Mammary epithelial cell (primary cell): Measurements from ENCODE around the gene MAP3K7CL.

ENCODE experiments used
- EZH2 ChIP-seq: IDR thresholded peaks from 2 replicates; pipeline ENCODE4 v1.6.1; 2012; ENCODE audit warnings: low read length, inconsistent platforms, borderline replicate concordance
- TF ChIP-seq, protein P1 (sequence below), 2 donors: IDR thresholded peaks in 1 of 2; conservative IDR thresholded peaks in 1 of 2; 2 replicates each; pipeline ENCODE4 v1.5.1; 2011 to 2012; ENCODE audit warnings: inconsistent platforms in 2 of 2, low read length in 2 of 2, mild to moderate bottlenecking in 2 of 2, control low read depth in 1 of 2, low read depth in 1 of 2; ENCODE audit not compliant: insufficient read depth in 1 of 2; ENCODE audit errors: extremely low read depth in 1 of 2

DNA sequence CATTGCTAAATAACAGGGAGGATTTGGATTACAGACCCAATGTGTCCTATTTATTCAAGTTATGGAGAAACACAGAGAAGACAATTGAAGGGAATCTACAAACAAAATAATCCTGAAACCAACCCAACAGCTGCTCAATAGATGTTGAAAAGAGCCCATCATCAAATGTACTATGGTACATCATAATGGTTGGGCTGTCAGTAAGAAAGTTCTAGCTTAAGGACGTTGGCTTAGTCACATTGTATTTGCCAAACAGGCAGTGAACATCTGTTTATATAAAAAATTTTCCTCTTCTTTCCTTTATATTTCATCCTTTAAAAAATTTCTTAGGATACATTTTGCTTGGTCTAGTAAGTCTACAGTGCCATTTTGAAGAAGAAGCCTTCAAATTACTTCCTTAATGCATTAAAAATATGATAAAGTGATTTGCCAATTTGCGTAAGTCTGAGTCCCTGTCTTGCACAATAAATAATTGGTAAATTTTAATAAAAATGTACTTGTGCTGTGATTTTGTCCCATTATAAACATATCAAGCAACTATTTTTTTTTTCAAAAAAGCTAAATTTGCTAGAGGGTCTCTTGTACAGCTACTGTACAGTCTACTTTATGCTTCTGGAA lies 14.4 kb downstream of the MAP3K7CL start:
- TF ChIP-seq, protein P1, sequence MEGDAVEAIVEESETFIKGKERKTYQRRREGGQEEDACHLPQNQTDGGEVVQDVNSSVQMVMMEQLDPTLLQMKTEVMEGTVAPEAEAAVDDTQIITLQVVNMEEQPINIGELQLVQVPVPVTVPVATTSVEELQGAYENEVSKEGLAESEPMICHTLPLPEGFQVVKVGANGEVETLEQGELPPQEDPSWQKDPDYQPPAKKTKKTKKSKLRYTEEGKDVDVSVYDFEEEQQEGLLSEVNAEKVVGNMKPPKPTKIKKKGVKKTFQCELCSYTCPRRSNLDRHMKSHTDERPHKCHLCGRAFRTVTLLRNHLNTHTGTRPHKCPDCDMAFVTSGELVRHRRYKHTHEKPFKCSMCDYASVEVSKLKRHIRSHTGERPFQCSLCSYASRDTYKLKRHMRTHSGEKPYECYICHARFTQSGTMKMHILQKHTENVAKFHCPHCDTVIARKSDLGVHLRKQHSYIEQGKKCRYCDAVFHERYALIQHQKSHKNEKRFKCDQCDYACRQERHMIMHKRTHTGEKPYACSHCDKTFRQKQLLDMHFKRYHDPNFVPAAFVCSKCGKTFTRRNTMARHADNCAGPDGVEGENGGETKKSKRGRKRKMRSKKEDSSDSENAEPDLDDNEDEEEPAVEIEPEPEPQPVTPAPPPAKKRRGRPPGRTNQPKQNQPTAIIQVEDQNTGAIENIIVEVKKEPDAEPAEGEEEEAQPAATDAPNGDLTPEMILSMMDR (conservative IDR thresholded peaks at IDR 0.05 in 1 of 2, IDR thresholded peaks at IDR 0.05 in 1 of 2; ENCODE audit: extremely low read depth in 1 of 2, insufficient read depth in 1 of 2, low read depth in 1 of 2, low read length in 2 of 2): no peak
- TF ChIP-seq EZH2: no peak
